UCSD-AML1 (cell line): ENCODE measurements around the gene MYDGF.
A peak's percentile ranks its signal among the peaks of the same experiment; 100 is the strongest.

ENCODE experiments used
- DNase-seq: peaks from one replicate; lab custom pipeline; 2025; ENCODE audit not compliant: unreplicated experiment; lab: John Stamatoyannopoulos, UW

Gene MYDGF

DNA sequence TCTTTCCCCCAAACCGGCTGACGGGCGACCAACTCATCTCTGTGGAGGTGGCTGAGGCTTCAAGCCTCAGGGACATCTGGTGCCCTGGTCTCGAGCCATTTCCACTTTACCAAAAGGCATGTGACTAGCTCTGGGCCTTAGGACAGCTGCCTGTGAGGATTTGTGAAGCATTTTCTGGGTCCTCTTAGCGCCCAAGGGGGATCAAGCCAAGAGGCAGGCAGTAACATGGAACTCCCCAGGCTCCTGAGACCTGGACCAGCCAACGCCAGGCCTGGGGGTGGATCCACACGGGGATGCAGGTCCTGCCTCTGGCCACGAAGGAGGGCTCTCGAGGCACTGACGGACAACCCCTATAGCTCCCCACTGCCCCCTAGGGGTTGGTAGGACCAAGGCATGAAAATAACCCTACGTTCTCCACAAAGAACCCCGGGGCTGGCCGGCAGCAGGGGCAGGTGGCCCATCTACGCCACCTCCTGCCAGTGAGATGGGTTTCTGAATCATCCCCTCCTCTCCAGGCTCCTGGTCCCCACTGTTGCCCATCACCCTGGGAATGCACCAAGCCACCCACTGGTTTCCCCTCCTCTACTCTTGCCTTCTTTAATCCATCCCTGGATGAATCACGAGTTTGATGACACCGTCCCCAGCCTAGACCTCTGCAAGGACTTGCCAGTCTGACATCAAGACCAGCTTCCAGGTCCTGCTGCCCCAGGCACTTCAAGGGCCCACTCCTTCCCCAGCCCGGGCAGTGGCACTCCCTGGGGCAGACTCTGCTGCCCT, 7.0 kb upstream of the MYDGF start:
- peak; percentile 29 for DNase-seq

DNA sequence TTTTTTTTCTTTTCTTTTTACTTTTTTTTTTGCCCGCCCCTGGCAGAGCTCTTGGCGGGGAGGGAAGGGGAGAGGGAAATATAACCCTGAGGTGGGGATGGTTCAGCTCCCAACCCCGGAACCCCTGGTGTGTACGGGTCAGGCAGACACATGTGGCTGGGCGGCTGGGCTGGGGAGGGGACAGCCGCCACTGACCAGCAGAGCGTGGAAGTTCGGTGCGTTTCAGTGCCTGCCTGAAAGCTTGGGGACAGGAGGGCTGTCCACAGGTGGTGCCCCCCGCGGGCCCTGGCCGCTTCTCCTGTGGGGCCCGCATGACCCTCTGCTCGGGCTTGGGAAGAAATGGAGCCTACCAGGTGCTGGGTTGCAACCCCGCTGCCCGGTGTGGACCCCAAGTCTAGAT, 5.2 kb upstream of the MYDGF start:
- DNase-seq: no peak

DNA sequence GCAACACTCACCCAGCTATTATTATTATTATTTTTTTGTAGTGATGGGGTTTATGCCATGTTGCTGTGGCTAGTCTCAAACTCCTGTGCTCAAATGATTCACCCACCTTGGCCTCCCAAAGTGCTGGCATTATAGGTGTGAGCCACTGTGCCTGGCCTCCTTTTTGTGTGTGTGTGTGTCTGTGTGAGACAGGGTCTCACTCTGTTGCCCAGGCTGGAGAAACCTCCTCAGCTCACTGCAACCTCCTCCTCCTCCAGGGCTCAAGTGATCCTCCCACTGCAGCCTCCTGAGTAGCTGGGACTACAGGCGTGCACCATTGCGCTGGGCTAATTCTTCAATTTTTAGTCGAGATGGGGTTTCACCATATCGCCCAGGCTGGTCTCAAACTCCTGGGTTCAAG, 3.6 kb upstream of the MYDGF start:
- DNase-seq: no peak

DNA sequence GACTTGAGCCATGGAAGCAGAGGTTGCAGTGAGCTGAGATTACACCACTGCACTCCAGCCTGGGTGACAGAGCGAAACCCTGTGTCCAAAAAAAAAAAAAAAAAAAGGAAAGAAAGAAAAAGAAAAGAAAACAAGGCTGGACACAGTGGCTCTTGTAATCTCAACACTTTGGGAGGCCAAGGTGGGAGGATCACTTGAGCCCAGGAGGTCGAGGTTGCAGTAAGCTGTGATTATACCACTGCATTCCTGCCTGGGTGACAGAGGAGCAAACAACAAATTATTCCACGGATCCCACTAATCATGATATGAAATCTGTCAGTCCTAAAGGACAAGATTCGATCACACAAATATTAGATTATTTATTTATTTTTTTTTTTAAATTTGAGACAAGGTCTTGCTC, 3.1 kb upstream of the MYDGF start:
- DNase-seq: no peak

DNA sequence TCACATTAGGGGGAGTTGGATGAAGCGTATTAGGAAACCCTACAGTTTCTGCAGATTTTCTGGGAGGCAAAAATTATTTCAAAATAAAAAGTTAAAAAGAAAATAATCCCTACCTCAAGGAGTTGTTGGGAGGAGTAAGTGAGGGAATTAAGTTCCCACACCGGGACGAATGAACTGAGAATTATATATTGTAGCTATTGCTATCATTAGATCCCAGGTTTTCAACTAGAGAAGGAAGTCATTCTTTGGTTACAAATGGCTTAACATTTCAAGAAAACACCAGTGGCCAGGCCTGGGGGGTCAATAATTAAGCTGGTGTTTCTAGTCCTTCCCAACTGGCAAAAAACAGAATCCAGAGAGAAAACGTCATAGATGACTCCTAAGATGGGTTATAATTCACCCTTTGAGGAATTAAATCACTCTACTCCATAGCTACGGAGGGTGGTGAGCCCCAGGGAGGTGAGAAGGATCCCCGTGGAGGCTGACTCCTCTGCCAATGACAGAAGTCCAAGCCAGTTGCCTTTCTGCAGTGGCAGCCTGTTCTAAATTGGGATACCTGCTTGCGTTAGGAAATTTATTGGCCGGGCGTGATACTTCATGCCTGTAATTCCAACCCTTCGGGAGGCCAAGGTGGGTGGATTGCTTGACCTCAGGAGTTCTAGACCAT, 1.2 kb upstream of the MYDGF start:
- DNase-seq: no peak

GRCh38 chr19:4664642-4665041, 5.5 kb downstream of the MYDGF start:
- DNase-seq: no peak

- no peak for DNase-seq
Observed at GRCh38 chr19:4662812-4663211, 7.3 kb downstream of the MYDGF start.

DNA sequence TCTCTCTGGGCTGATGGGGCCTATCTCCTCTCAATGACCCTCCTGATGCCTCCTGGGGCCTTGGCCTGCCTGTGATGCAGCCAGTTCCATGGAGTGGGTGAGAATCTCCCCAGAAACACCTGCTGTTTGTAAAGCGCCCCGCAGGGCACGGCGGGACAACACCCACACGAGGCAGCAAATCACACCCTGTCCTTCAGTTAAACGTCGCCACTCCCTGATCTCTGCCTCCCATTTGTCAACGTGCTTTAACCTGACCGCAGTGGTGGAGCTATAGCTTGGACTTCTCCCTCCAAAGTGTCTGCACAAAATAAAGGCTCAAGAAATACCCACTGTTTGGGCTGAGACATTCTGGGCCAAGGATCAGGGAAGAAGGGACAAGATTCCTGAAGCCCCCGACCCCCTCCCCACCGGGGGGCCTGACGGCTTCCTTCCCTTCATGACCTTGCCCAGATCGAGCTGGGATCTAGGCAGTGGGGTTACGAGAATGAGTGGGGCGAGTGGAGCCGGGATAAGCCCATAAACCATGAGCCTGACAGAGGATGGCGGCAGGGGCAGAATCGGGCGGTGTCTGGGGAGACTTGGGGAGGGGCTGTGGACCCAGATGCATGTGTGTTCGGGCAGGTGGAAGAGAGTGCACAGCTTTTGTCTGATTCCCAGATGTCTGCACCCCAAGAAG, 8.0 kb downstream of the MYDGF start:
- no peak for DNase-seq

DNA sequence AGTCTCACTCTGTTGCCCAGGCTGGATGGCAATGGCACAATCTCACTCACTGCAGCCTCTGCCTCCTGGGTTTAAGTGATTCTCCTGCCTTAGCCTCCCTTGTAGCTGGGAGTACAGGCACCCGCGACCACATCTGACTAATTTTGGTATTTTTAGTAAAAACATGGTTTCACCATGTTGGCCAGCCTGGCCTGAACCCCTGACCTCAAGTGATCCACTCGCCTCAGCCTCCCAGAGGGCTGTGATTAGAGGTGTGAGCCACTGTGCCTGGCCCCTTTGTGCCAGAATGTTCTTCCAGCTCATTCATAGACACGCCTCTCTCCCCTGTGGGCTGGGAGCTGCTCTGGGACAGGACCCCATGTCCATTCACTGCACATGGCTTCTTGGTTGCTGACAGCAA, 9.1 kb downstream of the MYDGF start:
- DNase-seq: no peak

GRCh38 chr19:4660181-4660791, 9.9 kb downstream of the MYDGF start:
- peak; percentile 53 for DNase-seq

DNA sequence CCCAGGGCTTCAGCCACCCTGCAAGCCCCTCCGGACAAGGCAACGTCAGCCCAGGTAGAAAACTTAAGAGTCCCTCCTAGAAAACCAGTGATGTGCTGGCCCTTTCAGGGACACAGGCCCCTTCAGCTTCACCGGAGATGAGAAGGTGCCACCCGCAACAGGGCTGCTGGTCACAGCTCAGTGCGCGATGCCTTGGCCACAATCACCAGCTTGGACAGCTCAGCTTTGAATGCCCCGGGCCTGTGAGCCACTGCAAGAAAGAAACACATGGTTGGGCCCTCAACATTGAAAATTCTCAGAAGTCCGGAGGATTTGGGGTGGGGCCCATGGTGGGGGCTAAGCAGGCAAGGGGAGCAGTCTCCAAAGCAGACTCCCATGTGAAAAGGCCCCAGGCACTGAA, 12.3 kb downstream of the MYDGF start:
- DNase-seq: no peak

DNA sequence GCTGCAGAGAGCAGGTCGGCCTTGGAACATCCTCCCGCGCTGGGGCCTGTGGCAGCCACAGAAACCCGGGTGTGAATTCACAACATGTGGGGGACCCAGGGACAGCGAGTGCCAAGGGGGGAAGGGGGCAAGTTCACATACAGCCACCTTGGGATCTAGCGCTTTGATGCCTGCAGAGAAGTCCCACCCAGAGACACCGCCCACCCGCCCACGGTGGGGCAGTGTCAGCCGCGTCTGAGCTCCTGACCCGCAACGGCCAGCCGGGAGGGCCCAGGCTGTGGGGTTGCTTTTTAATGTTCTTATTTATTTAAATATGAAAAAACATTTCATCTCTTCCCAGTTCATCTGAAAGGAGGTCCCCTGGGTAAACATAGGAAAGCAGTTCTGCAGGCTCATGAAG, 12.9 kb downstream of the MYDGF start:
- no peak for DNase-seq

GRCh38 chr19:4656102-4656501, 14.0 kb downstream of the MYDGF start:
- DNase-seq: no peak

- peak; percentile 23 for DNase-seq
Observed at GRCh38 chr19:4654437-4655361, 15.4 kb downstream of the MYDGF start.

- no peak for DNase-seq
Observed at GRCh38 chr19:4653793-4654436, 16.2 kb downstream of the MYDGF start.

GRCh38 chr19:4652075-4652474, 18.1 kb downstream of the MYDGF start:
- no peak for DNase-seq

- DNase-seq: no peak
Observed at GRCh38 chr19:4650159-4650558, 20.0 kb downstream of the MYDGF start.

- no peak for DNase-seq
Observed at GRCh38 chr19:4649392-4650047, 20.6 kb downstream of the MYDGF start.
